Fibroblast of pulmonary artery (primary cell): ENCODE results near the gene MKNK2.
"Not testable (repeated sequence)": the region's sequence is repeated elsewhere in the genome, so short reads cannot be mapped to it uniquely, and the experiment has no call there.

ENCODE experiments used
- DNase-seq: peaks from one replicate; pipeline ENCODE4 v3.0.0-alpha.2; 2010; ENCODE audit warnings: low read depth
- H3K4me3 ChIP-seq: replicated peaks from 2 replicates; pipeline ENCODE4 v1.5.1; 2011; ENCODE audit warnings: low read depth, mild to moderate bottlenecking, control low read depth, low read length, moderate library complexity
- CTCF ChIP-seq: IDR thresholded peaks from 2 replicates; pipeline ENCODE4 v1.5.1; 2011; ENCODE audit warnings: mild to moderate bottlenecking, control low read depth, low read length, inconsistent platforms; ENCODE audit errors: missing control alignments

MKNK2 gene

GRCh38 chr19:1991018-1991913 is 59.8 kb downstream of the MKNK2 start:
- H3K4me3 ChIP-seq, result no peak overlapping the region
- DNase-seq, result no peak
- no peak for TF ChIP-seq CTCF

- TF ChIP-seq CTCF, result no peak
- H3K4me3 ChIP-seq, result no peak overlapping the region
- no peak for DNase-seq
Measured at GRCh38 chr19:1990230-1991017, 60.6 kb downstream of the MKNK2 start.

- no peak for DNase-seq
- H3K4me3 ChIP-seq, result no peak overlapping the region
- no peak for TF ChIP-seq CTCF
Measured at GRCh38 chr19:1989513-1990229, 61.4 kb downstream of the MKNK2 start.

GRCh38 chr19:1988464-1988863 is 62.6 kb downstream of the MKNK2 start:
- H3K4me3 ChIP-seq, DNase-seq: not testable (repeated sequence)
